Stimulated activated naive CD8-positive, alpha-beta T cell treated with anti-CD3 and anti-CD28 coated beads, Interleukin-15, Interleukin-2, amounts not matched to agents 100 U/mL and 50 U/mL, for 24 hours (primary cell): ENCODE results near the gene DGKI.

Experiments used
- ATAC-seq: fragments of 150-1000 bp; cut with Tn5 transposase; one replicate; pipeline ENCODE4 v1.10.0; 2021
- DNase-seq: peaks from one replicate; pipeline ENCODE4 v3.0.0; 2021

The DGKI gene

DNA sequence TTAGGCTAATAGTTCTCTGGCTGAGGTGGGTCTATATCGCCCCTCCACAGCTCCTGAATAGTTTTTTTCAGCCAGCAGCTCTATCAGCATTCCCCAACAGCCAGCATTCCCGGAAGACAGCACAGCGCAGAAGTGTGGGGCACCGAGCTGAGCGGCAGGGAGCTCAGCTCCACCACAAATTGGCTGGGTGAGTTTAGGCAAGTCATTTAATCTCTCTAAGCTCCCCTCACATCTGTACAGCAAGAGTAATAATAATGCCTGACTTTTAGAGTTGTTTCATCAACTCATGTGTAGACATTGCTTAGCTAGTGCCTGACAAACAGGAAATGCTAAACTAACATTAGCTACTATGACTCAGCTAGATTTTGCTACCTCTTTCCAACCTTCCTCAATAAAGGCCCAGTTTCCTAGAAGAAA is 255.3 kb downstream of the DGKI start:
- ATAC-seq, result no peak

DNA sequence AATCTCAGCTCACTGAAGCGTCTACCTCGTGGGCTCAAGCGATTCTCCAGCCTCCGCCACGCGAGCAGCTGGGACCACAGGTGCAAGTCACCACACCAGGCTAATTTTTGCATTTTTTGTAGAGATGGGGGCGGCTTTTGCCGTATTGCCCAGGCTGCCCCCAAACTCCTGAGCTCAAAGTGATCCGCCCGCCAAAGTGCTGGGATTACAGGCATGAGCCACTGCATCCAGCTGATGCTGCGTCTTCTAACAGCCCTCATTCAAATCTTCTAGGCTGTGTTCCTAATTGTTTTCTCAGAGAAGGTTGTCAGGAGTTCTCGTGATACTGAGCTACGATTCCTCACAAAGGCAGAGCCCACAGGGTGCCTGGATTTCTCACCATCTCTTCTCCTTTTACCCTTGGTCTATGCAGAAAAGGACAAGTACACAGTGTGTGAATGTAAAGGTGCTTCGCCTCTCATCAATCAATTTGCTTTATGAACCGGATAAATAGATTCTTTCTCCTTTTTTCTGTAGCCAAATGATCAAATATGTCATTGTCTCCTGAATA is 255.9 kb downstream of the DGKI start:
- DNase-seq, result no peak
- ATAC-seq, result no peak

More for the DNA sequence above, 255.3 kb downstream of the DGKI start:
- DNase-seq, result no peak

DNA sequence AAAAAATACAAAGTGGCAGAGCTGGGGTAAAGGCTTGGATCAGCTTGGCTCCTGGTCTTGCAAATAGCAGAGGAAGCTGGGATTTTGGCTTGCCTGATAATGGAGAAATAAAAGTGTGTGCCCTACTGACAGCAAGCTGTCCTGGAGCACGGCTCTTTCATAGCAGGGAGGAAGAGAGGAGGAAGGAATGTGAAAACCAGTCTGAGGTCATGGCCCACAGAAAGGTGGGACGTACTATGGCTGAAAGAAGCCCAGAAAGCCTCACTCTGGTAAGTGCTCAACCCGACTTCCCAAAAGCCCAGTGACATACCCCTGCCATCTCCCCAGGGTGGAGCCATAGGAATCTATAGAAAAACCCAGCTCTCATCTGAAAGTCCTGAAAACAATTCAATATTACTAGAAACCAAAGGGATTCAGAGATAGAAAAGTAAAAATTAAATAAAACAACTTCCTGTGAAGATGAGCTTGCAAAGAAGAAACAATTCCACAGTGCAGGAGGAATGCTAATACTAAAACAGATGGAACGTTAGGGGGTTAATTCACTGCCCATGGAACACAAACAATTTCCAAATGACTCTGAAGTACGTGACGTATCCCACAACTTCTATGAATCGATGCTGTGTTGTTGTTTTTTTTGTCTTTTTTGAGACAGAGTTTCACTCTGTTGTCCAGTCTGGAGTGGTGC is 256.6 kb downstream of the DGKI start:
- no peak for DNase-seq

DNA sequence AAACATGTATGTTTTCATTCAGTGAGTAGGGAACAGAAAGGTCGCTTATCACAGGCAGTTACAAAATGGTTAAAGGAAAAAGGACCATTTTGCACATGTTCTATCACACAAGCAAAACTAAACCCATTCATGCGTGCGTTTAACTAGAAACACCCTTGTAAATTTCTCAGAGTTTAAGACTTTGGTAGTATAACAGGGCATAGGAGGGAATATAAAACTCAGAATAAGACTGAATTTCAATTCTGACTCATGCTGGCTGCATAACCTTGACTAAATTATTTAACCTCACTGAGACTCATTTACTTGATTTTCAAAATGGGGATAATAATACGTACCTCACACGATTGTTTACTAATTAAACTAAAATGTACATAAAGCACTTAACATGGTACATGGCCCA is 259.4 kb downstream of the DGKI start:
- ATAC-seq, result no peak
- DNase-seq, result no peak

More for the DNA sequence above, 256.6 kb downstream of the DGKI start:
- ATAC-seq, result no peak

DNA sequence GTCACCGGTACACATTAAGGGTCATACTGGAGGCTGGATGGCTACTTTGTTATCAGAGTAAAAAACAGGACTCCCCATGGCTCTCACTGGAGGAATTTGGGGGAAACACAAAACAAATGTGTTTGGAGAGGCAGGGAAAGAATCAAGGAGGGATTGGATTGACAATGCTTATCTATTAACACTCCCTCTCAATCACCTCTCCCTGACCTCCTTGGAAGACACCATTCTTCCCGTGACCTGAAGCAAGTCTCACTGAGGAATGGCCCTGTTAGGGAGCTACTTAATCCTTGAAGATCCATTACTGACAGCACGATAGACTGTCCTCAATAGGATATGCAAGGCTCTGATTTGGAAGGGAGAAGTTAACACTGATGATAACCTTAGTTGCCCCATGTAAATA is 261.2 kb downstream of the DGKI start:
- ATAC-seq, result no peak
- no peak for DNase-seq

DNA sequence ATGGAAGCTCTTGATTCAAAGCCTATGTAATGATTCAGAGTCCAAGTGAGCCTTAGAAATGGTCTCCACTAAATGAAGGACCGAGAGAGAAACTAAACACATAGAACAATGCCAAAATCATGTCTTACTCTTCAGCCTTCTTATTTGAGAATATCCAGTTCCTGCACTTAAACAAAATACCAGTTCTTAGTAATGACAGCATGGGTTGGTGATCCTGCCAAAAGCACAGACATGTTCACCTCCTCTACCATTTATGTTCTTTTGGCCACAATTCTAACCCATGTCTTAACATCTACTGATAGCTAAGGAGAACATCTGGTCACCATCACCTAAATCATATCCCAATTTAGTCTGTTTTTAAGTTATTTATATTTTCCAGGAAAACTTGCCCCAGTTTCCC is 263.6 kb downstream of the DGKI start:
- DNase-seq, result no peak
- no peak for ATAC-seq

DNA sequence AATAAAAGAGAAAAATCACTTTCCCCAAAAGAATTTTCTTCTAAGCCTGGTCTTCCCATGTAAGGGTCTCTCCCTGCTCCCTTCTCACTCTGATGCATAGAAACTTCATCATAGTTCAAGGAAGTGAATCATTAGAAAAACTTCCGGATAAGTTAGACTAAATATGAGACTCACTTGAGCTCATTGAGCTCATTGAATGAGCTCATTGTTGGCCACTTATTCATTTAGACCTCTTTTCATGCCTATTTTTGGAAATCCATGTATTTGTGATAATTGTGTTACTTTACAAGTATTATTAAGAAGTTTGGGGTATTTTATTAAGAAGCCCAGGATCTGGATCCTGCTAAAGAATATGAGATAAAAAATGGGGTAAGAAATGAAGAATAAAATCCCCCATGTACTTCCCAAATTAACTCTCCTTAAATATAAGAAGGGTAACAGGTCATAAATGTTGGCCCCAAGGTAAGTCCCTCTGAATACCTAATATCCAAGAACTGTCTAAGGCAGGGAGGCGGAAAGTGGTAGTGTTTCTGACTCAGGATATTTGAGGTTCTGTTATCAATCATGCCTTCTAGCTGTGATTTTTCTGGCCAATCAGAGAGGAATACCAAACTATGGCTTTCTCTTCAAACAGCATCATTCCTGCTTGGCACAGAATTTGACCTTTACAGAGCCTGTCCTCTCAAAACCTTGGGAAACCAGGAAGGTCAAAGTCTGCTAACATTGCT is 266.7 kb downstream of the DGKI start:
- ATAC-seq (no peak), DNase-seq (no peak)

DNA sequence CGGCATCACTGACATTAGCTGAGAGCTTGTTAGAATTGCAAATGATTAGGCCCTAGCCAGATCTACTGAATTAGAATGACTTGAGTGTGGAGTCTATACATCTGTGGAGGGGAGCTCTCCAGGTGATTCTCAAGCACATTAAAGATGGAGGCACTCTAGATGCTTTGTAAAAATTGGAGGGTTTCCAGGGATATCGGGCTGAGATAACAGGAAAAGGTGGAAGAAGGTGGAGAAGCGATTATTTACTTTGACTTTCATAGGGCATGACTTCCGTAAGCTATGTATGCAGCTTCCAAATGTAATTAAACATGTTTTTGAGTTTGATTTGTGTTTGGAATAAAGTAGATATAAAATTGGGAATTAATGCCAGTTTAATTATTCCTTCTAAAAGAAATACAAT is 268.2 kb downstream of the DGKI start:
- ATAC-seq, result no peak
- no peak for DNase-seq

DNA sequence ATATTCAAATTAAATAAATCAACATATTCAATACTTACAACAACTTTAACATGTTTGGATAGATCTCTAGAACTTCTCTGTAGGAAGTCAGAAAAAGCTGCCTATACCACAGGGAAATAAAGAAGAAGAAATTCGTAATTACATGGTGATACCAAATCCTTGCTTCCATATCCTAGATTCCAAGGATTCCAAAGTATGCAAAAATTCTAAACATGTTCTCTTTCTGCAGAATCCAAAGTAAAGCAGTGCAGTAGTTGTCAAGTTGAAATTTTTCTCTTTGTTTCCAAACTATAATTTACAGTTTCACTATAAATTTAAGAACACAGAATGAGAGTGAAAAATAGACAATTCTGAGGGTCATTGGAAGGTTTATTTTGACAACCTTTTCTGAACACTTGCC is 269.6 kb downstream of the DGKI start:
- ATAC-seq (no peak), DNase-seq (no peak)

DNA sequence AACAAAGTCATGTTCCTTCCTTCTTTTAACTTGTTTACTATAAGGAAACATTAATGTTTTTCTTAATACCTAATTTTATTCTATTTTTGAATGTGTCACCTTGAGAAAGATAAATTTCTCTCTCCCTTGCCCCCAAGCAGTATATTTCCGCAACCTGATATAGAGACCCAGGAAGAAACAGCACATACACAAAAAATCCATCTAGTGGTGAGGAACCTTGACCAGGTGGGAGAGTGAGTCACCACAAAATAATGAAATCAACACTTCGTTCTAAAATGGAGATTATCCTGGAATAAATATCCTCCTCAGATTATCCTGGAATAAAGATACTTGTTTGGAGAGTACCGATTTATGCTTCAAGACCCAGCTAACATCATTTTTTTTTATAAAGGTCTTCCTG is 270.3 kb downstream of the DGKI start:
- DNase-seq, result no peak
- ATAC-seq, result no peak

DNA sequence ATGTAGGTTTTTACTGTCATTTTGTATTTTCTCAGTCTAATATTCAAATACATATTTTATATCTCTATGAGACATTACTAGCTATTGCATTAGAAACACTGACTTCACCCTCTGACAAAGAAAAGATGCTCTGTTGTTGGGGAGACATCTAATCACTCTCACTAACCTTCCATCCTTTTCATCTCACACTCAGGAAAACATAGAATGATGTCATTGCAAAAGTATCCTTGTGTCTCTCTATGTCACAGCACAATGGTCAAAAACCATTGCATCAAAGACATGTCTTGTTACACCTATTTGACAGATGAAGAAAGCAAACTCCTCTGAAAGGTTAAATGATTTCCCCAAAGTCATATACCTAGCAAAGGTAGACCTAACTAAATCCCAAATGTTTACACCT is 272.0 kb downstream of the DGKI start:
- DNase-seq (no peak), ATAC-seq (no peak)

DNA sequence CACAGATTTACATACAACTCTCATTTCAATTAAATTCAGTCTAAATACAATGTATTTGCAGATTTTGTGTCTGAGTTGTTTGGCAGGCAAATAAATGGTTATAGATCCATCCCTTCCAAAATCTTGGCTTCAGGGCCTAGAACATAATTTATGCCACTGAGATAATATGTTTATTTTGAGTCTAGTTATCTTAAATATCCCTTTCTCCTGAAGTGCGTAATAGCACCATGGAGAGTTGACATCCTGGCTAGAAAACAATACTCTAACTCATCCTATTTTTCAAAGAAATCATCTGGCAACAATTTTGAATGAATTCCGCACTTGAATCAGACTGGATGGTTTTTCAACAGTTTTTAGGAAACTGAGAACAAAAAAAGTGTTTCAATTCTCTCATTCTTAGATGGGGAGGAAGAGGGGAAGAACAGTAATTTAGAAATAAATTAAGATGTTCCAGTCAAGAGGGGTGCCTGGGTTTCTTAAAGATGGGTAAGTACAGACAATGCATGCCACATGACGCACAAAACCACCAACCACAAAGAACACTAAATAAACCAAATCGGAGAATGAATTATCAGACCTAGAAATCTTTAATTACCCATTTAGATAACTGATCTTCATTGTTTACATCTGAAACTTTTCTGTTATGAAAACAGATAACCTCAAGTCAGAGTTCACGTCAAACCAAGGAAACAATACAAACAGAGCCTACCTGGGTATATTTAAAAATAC is 274.6 kb downstream of the DGKI start:
- no peak for ATAC-seq
- DNase-seq, result no peak

DNA sequence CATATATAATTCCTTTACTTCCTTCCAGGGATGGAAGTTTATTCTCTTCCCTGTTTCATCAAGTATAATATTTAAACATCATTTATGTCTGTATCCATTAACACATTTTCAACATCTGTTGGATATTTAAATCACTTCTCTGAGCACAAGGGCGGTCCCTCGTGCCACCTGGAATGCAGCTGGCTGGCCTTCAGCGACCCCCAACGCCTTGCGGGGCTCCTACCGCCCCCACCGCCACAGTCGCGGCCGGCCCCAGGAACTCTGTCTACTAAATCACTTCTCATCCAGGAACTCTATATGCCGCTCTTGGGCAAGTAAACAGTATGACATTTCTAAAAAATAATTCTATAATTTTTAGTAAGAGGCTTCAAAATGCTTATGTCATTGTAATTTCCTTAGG is 282.1 kb downstream of the DGKI start:
- DNase-seq, result no peak
- ATAC-seq, result no peak

DNA sequence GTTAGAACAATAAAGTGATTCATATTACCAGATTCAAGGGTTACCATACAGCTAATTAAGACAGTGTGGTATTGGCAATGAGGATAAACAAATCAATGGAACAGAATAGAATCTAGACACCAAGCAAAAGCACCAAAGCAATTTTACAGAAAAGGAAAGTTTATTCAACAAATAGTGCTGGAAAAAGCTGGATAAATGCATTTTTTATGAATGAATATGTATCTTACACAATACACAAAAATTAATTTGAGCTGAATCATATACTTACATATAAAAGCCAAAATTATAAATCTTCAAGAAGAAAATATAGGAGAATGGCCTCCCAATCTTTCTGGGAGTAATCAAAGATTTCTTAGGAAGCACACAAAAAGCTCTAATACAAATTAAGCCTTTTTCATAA is 282.8 kb downstream of the DGKI start:
- DNase-seq, result no peak
- ATAC-seq, result no peak

DNA sequence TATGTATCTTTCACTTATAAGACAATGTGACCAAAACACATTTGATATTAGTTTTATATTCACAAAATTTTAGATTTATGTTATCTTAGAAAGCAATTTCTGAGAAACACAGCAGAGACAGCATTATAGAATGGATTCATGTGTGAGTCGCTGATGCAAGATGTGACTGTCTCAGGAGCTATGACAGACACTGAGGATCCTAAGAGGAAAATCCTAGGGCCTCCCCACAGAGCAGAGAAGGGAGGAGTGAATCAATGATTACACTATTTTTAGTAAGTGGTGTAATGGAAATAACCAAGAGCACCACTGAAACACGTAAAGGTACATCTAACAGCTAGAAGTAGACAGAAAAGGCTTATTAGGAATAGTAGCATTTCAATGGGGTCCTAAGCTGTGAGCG is 299.3 kb downstream of the DGKI start:
- DNase-seq (no peak), ATAC-seq (no peak)

DNA sequence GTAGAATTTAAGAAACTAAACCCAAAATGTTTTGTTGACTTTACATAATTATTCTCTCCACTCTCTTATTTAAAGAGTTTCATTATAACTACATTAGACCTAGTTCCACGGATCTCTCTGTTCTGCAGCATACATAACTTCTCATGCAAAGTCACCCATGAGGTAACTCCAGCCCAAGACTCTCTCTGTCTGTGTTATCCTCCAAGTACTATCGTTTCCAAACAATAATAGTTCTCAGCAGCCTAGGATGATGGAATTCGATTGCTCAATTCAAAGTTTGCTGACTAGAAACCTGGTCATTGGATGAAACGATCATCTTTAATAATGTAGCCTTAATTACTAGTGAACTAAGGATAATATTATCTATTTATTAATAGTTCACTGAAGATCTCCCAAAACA is 300.1 kb downstream of the DGKI start:
- no peak for DNase-seq
- no peak for ATAC-seq

DNA sequence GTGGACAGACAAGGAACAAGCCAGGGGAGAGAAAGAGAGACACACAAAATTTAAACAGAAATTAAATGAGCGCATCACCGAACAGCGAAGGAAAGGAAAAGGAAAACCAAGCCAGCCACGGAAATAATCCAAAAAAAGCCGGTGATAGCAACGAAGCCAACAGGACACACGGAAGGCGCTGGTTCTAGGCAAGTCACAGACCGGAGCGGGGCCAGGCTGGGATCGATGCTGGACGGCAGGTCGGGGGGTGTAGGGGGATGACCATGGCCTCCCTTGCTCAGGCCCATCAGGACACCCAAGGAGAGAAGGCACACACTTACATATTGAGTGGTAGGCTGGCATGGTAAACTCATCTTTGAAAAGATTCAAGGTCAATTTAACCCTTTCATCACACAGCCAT is 300.8 kb downstream of the DGKI start:
- no peak for ATAC-seq
- no peak for DNase-seq

DNA sequence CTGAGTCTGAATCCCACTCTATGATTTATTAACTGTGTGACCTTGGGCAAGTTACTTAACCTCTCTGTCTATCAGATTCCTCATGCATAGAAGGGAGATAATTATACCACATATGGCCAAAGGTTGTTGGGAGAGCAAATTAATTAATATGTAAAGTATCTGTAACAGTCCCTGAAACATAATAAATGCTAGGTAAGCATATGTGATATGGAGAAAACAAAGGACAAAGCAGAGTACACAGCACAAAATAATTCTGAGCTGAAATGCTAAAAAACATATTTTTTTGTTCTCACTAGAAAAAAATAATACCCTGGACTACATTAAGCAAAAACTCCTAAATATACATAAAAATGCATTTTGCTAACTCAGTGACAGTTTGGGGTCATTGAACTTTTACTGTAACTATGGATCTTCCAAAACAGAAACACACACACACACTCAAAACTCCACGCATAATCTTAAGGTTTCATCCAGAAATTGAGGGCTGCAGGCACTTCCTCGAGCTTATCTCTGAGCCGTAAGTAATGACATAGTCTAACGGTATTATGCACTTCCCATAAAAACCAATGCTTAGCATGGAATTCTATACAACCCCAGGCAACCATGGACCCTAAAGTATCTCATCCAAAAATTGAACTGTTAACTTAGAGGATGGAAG is 301.6 kb downstream of the DGKI start:
- no peak for ATAC-seq
- no peak for DNase-seq

DNA sequence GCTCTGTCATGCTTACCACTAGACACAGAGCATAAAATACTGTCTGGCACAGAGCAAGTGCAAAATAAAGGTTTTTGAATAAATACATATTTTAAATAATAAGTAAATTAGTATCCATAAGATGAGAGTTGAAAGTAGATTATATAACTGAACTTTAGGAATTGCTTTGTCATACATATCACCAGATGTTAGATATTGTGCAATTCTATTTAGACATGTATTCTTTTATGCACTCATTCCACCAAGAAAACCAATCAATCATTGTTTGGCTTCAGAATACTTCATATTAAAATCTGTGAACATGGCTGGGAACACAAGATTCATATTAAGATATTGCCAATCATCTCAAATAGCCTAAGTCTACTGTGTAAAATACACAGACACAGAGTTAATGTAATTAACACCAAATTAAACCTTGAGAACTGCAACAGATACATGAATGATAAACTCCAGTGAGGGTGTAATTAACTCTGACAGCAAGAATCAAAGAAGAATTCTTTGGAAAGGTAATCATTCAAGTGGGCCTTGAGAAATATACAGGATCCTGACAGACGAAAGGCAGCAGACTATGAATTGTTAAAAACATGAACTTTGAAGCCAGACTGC is 302.2 kb downstream of the DGKI start:
- ATAC-seq, result no peak
- no peak for DNase-seq

DNA sequence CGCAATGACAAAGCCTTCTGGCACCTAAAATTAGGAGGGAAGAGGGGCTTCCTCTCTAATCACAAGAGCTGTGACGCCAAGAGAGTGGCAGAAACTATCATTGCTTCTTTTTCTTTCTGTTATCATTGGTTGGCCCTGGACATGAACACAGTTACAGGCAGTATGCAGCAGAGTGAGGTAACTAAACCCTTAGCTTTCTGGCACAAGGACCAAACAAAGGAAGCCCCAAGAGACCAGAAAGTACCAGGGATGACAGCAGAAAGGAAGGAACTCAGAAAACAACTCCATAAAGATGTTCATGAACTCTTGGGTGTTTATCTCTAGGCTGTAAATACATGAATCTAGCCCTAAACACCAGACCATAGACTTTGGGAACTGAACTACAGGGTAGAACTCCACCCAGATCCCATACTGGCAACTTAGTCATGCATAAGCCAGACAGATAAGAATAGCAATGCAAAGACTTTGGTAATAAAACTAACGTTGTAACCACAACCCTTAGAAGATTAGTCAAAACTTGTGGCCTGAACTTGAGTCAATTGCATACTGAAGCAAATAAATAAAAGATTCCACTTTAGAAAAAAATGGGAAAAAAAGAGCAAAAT is 307.6 kb downstream of the DGKI start:
- DNase-seq, result no peak
- no peak for ATAC-seq

DNA sequence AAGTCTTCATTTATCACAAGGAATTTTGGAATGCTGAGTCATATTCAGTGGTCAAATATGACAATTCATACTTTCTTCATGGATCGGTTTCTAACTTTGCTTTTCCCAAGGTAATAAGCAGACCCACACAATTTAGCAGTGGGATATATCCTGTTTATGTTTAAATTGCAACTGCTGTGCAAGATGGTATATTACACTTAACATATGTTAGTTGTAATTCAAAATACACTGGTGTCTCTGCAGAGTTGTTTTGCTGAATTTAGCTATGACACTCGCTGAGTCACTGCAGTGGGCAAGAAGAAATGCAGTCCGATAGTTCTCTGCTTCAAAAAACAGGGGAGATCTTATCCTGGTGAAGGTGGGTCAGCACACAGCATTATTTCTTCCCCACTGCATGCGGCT is 308.4 kb downstream of the DGKI start:
- no peak for DNase-seq
- ATAC-seq, result no peak

DNA sequence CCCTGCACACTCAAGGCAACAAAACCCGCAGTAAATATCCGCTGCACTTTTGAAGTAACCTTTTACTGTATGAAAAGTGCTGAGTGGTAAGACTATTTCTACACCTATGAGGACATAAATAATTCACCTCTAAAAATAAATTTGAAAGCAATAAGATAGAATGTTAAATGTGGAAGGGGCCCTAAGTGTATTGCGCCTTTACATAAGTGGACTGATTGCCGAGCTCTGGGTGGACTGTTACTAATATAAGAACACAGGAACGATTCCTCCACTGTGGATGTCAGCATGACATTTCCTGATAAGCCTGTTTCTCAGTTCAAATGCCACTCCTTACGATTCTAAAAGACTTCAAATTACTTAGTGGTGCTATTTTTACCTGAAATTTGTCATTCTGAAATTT is 311.2 kb downstream of the DGKI start:
- ATAC-seq (no peak), DNase-seq (no peak)
